NT2/D1 (cell line): ENCODE results near the gene FAM171A1.
"Not testable (repeated sequence)": the region's sequence is repeated elsewhere in the genome, so short reads cannot be mapped to it uniquely, and the experiment has no call there.

Experiments used
- DNase-seq: peaks from one replicate; pipeline ENCODE4 v3.0.0-alpha.2; 2011; ENCODE audit warnings: low read depth, low spot score
- H3K27me3 ChIP-seq: 2 replicates; pipeline ENCODE4 v1.6.0; 2011; ENCODE audit warnings: mild to moderate bottlenecking; ENCODE audit not compliant: insufficient read length, insufficient read depth
- H3K36me3 ChIP-seq: 2 replicates; pipeline ENCODE4 v1.6.1; 2011; ENCODE audit warnings: mild to moderate bottlenecking, low read length, mixed read lengths; ENCODE audit not compliant: insufficient read depth, insufficient read length
- H3K4me1 ChIP-seq: 2 replicates; pipeline ENCODE4 v1.5.1; 2011; ENCODE audit not compliant: insufficient read depth, insufficient read length
- H3K4me3 ChIP-seq: 2 replicates; pipeline ENCODE4 v1.5.1; 2011; ENCODE audit warnings: low read depth; ENCODE audit not compliant: insufficient read length
- H3K9ac ChIP-seq: 2 replicates; pipeline ENCODE4 v1.6.0; 2011; ENCODE audit warnings: low read depth; ENCODE audit not compliant: insufficient read length
- H3K9me3 ChIP-seq: 2 replicates; pipeline ENCODE4 v1.5.1; 2011; ENCODE audit warnings: mild to moderate bottlenecking, low read length; ENCODE audit not compliant: insufficient read depth
- SUZ12 ChIP-seq: IDR thresholded peaks from 2 replicates; pipeline ENCODE4 v1.6.1; 2011; ENCODE audit not compliant: insufficient read length, insufficient read depth; ENCODE audit errors: extremely low read depth
- YY1 ChIP-seq: IDR thresholded peaks from 2 replicates; pipeline ENCODE4 v1.6.1; 2011; ENCODE audit not compliant: insufficient read length, insufficient read depth
- ZNF274 ChIP-seq: IDR thresholded peaks from 2 replicates; pipeline ENCODE4 v1.6.1; 2011; ENCODE audit warnings: mild to moderate bottlenecking, low read depth, low read length

The FAM171A1 gene

GRCh38 chr10:15405319-15405718, 34.2 kb upstream of the FAM171A1 start:
- H3K9ac ChIP-seq = no peak overlapping the region
- no peaks in the 10 kb centered on the region for H3K36me3 ChIP-seq
- no peak overlapping the region for H3K4me3 ChIP-seq
- DNase-seq = no peak
- no peaks in the 10 kb centered on the region for H3K27me3 ChIP-seq
- no peaks in the 10 kb centered on the region for H3K4me1 ChIP-seq
- TF ChIP-seq YY1 (no peak), SUZ12 (no peak), ZNF274 (no peak)
- no peaks in the 10 kb centered on the region for H3K9me3 ChIP-seq

- Histone ChIP-seq H3K27me3 (no peaks in the 10 kb centered on the region), H3K4me1 (no peaks in the 10 kb centered on the region), H3K9ac (no peak overlapping the region), H3K4me3 (no peak overlapping the region), H3K9me3 (no peaks in the 10 kb centered on the region), H3K36me3 (no peaks in the 10 kb centered on the region)
- no peak for DNase-seq
- no peak for TF ChIP-seq YY1
- no peak for TF ChIP-seq ZNF274
- no peak for TF ChIP-seq SUZ12
Observed at GRCh38 chr10:15401382-15401781, 30.3 kb upstream of the FAM171A1 start.

GRCh38 chr10:15400461-15400860, 29.4 kb upstream of the FAM171A1 start:
- H3K36me3 ChIP-seq, H3K4me3 ChIP-seq, H3K27me3 ChIP-seq, H3K9me3 ChIP-seq, DNase-seq, H3K9ac ChIP-seq, H3K4me1 ChIP-seq: not testable (repeated sequence)

- H3K4me1 ChIP-seq = no peaks in the 10 kb centered on the region
- no peak for DNase-seq
- H3K9me3 ChIP-seq = no peaks in the 10 kb centered on the region
- no peak overlapping the region for H3K9ac ChIP-seq
- no peak overlapping the region for H3K4me3 ChIP-seq
- H3K27me3 ChIP-seq = no peaks in the 10 kb centered on the region
- TF ChIP-seq ZNF274 = no peak
- H3K36me3 ChIP-seq = no peaks in the 10 kb centered on the region
Observed at GRCh38 chr10:15399060-15399661, 28.1 kb upstream of the FAM171A1 start.

GRCh38 chr10:15395935-15396334, 24.8 kb upstream of the FAM171A1 start:
- no peak for DNase-seq
- no peak overlapping the region for H3K4me3 ChIP-seq
- H3K36me3 ChIP-seq = no peaks in the 10 kb centered on the region
- no peaks in the 10 kb centered on the region for H3K27me3 ChIP-seq
- H3K9me3 ChIP-seq = no peaks in the 10 kb centered on the region
- TF ChIP-seq ZNF274 (no peak), YY1 (no peak), SUZ12 (no peak)
- H3K9ac ChIP-seq = no peak overlapping the region
- H3K4me1 ChIP-seq = no peaks in the 10 kb centered on the region

- TF ChIP-seq YY1 = no peak
- TF ChIP-seq ZNF274 = no peak
- TF ChIP-seq SUZ12 = no peak
- Histone ChIP-seq H3K9ac (no peak overlapping the region), H3K4me3 (no peak overlapping the region), H3K27me3 (no peaks in the 10 kb centered on the region), H3K4me1 (no peaks in the 10 kb centered on the region), H3K9me3 (no peaks in the 10 kb centered on the region), H3K36me3 (no peaks in the 10 kb centered on the region)
- no peak for DNase-seq
Observed at GRCh38 chr10:15393139-15393825, 22.2 kb upstream of the FAM171A1 start.

GRCh38 chr10:15391491-15391890, 20.4 kb upstream of the FAM171A1 start:
- Histone ChIP-seq H3K36me3 (no peaks in the 10 kb centered on the region), H3K9ac (no peak overlapping the region), H3K9me3 (no peaks in the 10 kb centered on the region), H3K4me3 (no peak overlapping the region), H3K4me1 (no peaks in the 10 kb centered on the region), H3K27me3 (no peaks in the 10 kb centered on the region)
- no peak for DNase-seq
- TF ChIP-seq SUZ12 (no peak), ZNF274 (no peak), YY1 (no peak)

- H3K9ac ChIP-seq, H3K36me3 ChIP-seq, DNase-seq, H3K9me3 ChIP-seq, H3K27me3 ChIP-seq, H3K4me1 ChIP-seq, H3K4me3 ChIP-seq: not testable (repeated sequence)
Observed at GRCh38 chr10:15388172-15388571, 17.1 kb upstream of the FAM171A1 start.
